CD4-positive, alpha-beta memory T cell (primary cell): ENCODE data around the gene ESPNL. TPM values are rescaled to one million over a fixed set of nuclear protein-coding genes. Genes with fewer than 3 reads are reported as not detected.
A peak's percentile ranks its signal among the peaks of the same experiment; 100 is the strongest.

Experiments
- CTCF ChIA-PET: fragments of 350-600 bp; sonication (Branson Sonifier 250); formaldehyde crosslinking; loops from one replicate; lab custom pipeline; 2021; ENCODE audit warnings: inconsistent platforms; ENCODE audit not compliant: partially characterized antibody; lab: Charles Lee
- POLR2A ChIA-PET: fragments of 350-600 bp; sonication (Branson Sonifier 250); formaldehyde crosslinking; loops from one replicate; lab custom pipeline; 2021; ENCODE audit not compliant: partially characterized antibody; lab: Charles Lee
- DNase-seq, 5 donors: peaks; one replicate each; pipeline versions ENCODE4 v3.0.0 to v3.0.0-alpha.2; 2020 to 2022; ENCODE audit warnings: mixed read lengths in 1 of 5
- H3K27ac ChIP-seq: one replicate; pipeline ENCODE4 v1.7.0; 2013; ENCODE audit warnings: low read depth, low read length
- H3K27me3 ChIP-seq: 2 replicates; pipeline ENCODE4 v1.7.0; 2013; ENCODE audit warnings: mild to moderate bottlenecking, low read length, moderate library complexity; ENCODE audit not compliant: insufficient read depth
- H3K36me3 ChIP-seq: 2 replicates; pipeline ENCODE4 v1.7.0; 2013; ENCODE audit warnings: mild to moderate bottlenecking, low read length, moderate library complexity; ENCODE audit not compliant: insufficient read depth
- H3K4me1 ChIP-seq: 2 replicates; pipeline ENCODE4 v1.7.0; 2013; ENCODE audit warnings: mild to moderate bottlenecking, low read length, moderate library complexity; ENCODE audit not compliant: insufficient read depth
- H3K4me3 ChIP-seq, 2 donors: one replicate each; pipeline ENCODE4 v1.7.0; 2013; ENCODE audit warnings: low read length in 2 of 2, mild to moderate bottlenecking in 1 of 2
- H3K9me3 ChIP-seq, 2 donors: one replicate each; pipeline ENCODE4 v1.7.0; 2013; ENCODE audit warnings: low read length in 2 of 2, control low read depth in 1 of 2; ENCODE audit not compliant: control insufficient read depth in 1 of 2
- H3K27ac Mint-ChIP-seq, 7 donors: one replicate each; pipeline ENCODE4 v1.8.0; 2020 to 2021; ENCODE audit warnings: mixed read lengths in 7 of 7, mild to moderate bottlenecking in 6 of 7, inconsistent platforms in 3 of 7, moderate library complexity in 3 of 7
- H3K27me3 Mint-ChIP-seq, 2 donors: one replicate each; pipeline ENCODE4 v1.8.0; 2020 to 2021; ENCODE audit warnings: mixed read lengths in 2 of 2
- H3K36me3 Mint-ChIP-seq, 2 donors: one replicate each; pipeline ENCODE4 v1.8.0; 2020 to 2021; ENCODE audit warnings: mixed read lengths in 2 of 2, inconsistent platforms in 1 of 2, mild to moderate bottlenecking in 1 of 2
- H3K4me1 Mint-ChIP-seq, 4 donors: one replicate each; pipeline ENCODE4 v1.8.0; 2020 to 2021; ENCODE audit warnings: mixed read lengths in 4 of 4, mild to moderate bottlenecking in 1 of 4
- H3K4me3 Mint-ChIP-seq, 8 donors: one replicate each; pipeline ENCODE4 v1.8.0; 2020 to 2021; ENCODE audit warnings: mixed read lengths in 8 of 8, mild to moderate bottlenecking in 7 of 8, moderate library complexity in 6 of 8, inconsistent platforms in 3 of 8
- H3K9me3 Mint-ChIP-seq, 8 donors: one replicate each; pipeline ENCODE4 v1.8.0; 2020 to 2021; ENCODE audit warnings: mixed read lengths in 8 of 8, mild to moderate bottlenecking in 5 of 8, inconsistent platforms in 3 of 8, moderate library complexity in 1 of 8
- intact Hi-C: fragments of 100-400 bp; cut with micrococcal nuclease; formaldehyde crosslinking; loops from one replicate; pipeline ENCODE4 v1.15.1; 2023
- polyA plus RNA-seq, 2 donors: library from polyadenylated mRNA; unstranded; fragments of 300-500 nt; fragmentation: Illumina TruSeq; gene quantifications; one replicate each; pipeline ENCODE4 v1.2.3, GENCODE V29; 2021
- total RNA-seq, 2 experiments: library from RNA; stranded (reverse); gene quantifications; one replicate each; pipeline ENCODE4 v1.2.3, GENCODE V29; 2021

The ESPNL gene
- total and polyA plus RNA-seq, 4 experiments from 2014 or later: 0.28 to 0.41 TPM; not detected in 2

DNA sequence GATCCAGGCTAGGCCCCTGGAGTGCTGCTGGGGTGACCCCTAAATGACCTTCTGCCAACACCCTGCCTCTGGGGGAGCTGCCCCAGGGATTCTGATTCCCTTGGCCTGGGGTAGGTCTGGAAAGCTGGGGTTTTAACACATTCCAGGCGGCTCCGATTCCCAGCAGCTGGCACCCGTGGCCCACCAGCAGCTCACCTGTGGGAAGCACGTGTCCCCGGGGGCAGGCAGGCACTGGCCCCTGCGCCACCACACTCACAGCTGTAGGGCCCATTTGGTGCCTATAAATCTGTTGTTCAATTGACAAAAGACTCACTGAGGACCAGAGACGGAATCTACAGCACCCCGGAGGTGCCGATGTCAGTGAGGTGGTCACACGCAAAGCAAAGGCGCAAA is 34.2 kb downstream of the ESPNL start:
- Mint-ChIP-seq H3K4me3 (no peak overlapping the region), H3K27ac (no peak overlapping the region), H3K36me3 (no peaks in the 10 kb centered on the region), H3K9me3 (no peaks in the 10 kb centered on the region), H3K4me1 (no peaks in the 10 kb centered on the region), H3K27me3 (no peaks in the 10 kb centered on the region)
- H3K27ac ChIP-seq: no peak overlapping the region
- no peaks in the 10 kb centered on the region for H3K36me3 ChIP-seq
- no peak overlapping the region for H3K4me3 ChIP-seq
- DNase-seq: no peak
- no peaks in the 10 kb centered on the region for H3K27me3 ChIP-seq
- H3K4me1 ChIP-seq: no peaks in the 10 kb centered on the region
- H3K9me3 ChIP-seq: no peaks in the 10 kb centered on the region
- POLR2A ChIA-PET: no interaction called here
- CTCF ChIA-PET: interaction anchor here (1.2 kb wide), 1 partner anchor 210 kb away, joined by 3 read pairs; no protein-coding TSS in a partner anchor
- intact Hi-C loops: no loop called here

DNA sequence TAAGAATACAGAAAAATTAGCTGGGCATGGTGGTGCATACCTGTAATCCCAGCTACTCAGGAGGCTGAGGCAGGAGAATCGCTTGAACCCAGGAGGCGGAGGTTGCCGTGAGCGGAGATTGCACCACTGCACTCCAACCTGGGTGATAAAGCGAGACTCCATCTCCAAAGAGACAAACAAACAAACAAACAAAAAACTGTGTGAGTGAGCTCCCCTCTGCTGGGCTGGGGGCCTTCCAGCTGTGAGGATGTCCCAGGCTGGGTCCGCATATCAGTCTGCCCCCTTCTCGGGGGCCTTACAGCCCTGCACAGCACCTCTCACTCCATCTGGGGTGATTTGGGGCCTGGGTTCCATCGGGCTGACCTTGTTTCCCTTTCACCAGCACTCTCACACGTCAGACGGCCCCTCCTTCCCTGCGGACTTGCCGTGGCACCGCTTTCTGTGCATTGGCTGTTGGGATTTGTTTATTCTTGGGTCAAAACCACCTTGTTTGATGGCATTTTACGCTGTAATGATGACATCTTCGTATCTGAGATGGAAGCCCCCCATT is 35.5 kb downstream of the ESPNL start:
- H3K36me3 Mint-ChIP-seq: no peaks in the 10 kb centered on the region
- Histone ChIP-seq H3K27ac (no peak overlapping the region), H3K36me3 (no peaks in the 10 kb centered on the region), H3K4me3 (no peak overlapping the region), H3K27me3 (no peaks in the 10 kb centered on the region), H3K9me3 (no peaks in the 10 kb centered on the region), H3K4me1 (no peaks in the 10 kb centered on the region)
- no peak overlapping the region for H3K27ac Mint-ChIP-seq
- no peak for DNase-seq
- H3K9me3 Mint-ChIP-seq: no peaks in the 10 kb centered on the region
- ChIA-PET CTCF (interaction anchor here (1.2 kb wide), 1 partner anchor 211 kb away, joined by 3 read pairs; no protein-coding TSS in a partner anchor), POLR2A (no interaction called here)
- H3K4me3 Mint-ChIP-seq: no peak overlapping the region
- no peaks in the 10 kb centered on the region for H3K4me1 Mint-ChIP-seq
- no peaks in the 10 kb centered on the region for H3K27me3 Mint-ChIP-seq
- intact Hi-C loops: no loop called here

DNA sequence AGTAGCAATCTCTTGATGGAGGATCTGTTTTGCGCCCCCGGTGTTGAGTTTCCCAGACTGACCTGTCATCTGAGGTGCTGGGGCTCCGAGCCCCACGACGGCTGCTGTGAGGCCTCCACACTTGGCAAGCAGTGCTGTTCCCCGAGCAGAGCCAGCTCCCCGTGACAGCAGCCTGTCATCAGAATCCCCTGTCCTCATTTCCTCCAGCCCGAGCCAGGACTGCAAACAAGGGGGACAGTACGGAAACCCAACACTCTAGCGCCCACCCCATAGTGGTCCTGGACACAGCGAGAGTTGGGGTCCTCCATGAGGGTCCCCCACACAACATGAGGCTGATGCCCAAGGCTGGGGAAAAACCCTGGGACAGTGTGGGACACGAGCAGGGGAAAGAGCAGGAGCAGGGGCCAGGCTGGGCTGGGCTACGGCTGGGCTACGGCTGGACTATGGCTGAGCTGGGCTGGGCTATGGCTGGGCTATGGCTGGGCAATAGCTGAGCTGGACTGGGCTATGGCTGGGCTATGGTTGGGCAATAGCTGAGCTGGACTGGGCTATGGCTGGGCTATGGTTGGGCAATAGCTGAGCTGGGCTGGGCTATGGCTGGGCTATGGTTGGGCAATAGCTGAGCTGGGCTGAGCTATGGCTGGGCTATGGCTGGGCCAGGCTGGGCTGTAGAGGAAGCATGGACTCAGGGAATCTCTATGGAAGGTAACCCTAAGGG is 36.8 kb downstream of the ESPNL start:
- no peaks in the 10 kb centered on the region for H3K36me3 Mint-ChIP-seq
- peaks cover 0 to 1% (median 0%) of the 10 kb centered on the region in 8 donors for H3K9me3 Mint-ChIP-seq
- no peak overlapping the region for H3K27ac ChIP-seq
- H3K4me1 Mint-ChIP-seq: peaks cover 4 to 7% (median 5%) of the 10 kb centered on the region in 4 donors
- DNase-seq: peak in 1 of 5 donors; percentile 16
- POLR2A ChIA-PET: no interaction called here
- no peaks in the 10 kb centered on the region for H3K27me3 Mint-ChIP-seq
- H3K4me1 ChIP-seq: no peaks in the 10 kb centered on the region
- no peak overlapping the region for H3K4me3 ChIP-seq
- CTCF ChIA-PET: no interaction called here
- intact Hi-C loops: no loop called here
- no peak overlapping the region for H3K4me3 Mint-ChIP-seq
- H3K36me3 ChIP-seq: no peaks in the 10 kb centered on the region
- H3K27ac Mint-ChIP-seq: no peak overlapping the region
- H3K9me3 ChIP-seq: no peaks in the 10 kb centered on the region
- H3K27me3 ChIP-seq: no peaks in the 10 kb centered on the region

DNA sequence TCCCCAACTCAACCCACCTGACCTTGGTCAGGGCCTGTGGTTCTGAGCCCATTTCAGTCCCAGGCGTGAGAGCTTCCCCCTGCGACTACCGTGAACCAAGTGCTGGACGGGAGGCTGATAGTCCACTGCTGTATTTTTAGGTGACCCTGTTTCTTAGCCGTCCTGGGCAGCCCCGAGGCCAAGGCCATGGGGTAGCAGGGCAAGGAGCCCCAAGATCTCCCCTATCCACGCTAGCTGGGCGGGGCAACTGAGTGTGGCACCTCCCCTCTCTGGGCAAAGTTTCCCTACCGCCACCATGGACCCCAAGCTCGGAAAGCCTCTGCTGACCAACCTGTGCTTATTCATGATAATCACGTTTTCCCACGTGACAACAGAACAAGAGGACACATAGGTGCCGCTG is 37.7 kb downstream of the ESPNL start:
- no peaks in the 10 kb centered on the region for H3K27me3 ChIP-seq
- H3K36me3 ChIP-seq: no peaks in the 10 kb centered on the region
- no peaks in the 10 kb centered on the region for H3K4me1 ChIP-seq
- ChIA-PET POLR2A (no interaction called here), CTCF (interaction anchor here (1.1 kb wide), 1 partner anchor 215 kb away, joined by 3 read pairs; no protein-coding TSS in a partner anchor)
- intact Hi-C loops: no loop called here
- Mint-ChIP-seq H3K4me3 (no peak overlapping the region), H3K36me3 (no peaks in the 10 kb centered on the region), H3K27ac (no peak overlapping the region), H3K27me3 (no peaks in the 10 kb centered on the region), H3K9me3 (peaks cover 0 to 1% (median 0%) of the 10 kb centered on the region in 8 donors), H3K4me1 (peaks cover 4 to 8% (median 6%) of the 10 kb centered on the region in 4 donors)
- peak in 1 of 5 donors; percentile 22 for DNase-seq
- no peak overlapping the region for H3K4me3 ChIP-seq
- no peaks in the 10 kb centered on the region for H3K9me3 ChIP-seq
- H3K27ac ChIP-seq: no peak overlapping the region

DNA sequence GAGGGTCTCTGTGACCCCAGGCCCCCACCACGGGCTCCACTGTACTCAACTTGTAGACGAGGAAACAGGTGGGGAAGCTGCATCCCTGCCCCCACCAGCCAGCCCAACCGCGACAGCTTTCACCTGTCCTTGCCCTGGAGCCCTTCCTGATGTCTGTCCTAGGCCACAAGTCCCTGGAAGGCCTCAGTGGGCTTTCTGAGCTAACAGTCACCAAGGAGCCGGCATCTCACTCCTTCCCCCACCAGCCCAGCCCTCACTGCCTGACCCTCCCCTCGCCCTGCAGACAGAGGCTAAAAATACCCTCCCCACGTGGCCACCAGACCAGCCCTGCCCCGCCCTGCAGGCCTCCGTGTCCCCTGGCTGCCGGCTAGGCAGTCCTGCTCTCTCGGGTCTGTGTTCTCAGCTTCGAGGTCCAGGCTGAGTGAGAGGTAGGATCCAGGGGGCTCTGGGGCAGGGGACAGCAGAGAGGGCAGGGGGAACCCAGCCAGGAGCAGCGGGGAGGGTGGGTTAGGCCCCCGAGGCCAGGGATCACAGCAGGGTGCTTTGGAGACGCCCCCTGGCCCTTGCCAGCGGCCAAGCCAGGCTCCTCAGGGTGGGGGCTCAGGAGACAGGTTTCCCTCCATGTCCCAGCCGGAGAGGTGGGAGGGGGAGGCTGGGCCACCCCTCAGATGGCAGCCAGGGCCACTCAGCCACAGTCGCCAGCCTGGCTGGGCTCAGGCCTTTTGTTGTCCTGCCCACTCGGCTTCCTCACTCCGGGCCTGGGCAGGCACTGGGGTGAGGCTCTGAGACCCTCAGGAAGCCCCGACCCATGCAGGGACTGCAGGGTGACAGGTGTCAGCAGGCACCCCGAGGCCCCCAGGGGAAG is 38.4 kb downstream of the ESPNL start, which contains the start of gene KLHL30:
TSS of gene KLHL30 (plus strand) at position 338 of the 865 bp plus-strand sequence. CDS start 2,087 bp downstream, outside the sequence.
- ChIA-PET CTCF (interaction anchor here (0.5 to 1.1 kb wide), 5 partner anchors 26 to 216 kb away, joined by 3 to 4 read pairs (median 3); no protein-coding TSS in a partner anchor), POLR2A (no interaction called here)
- Histone ChIP-seq H3K27me3 (no peaks in the 10 kb centered on the region), H3K36me3 (no peaks in the 10 kb centered on the region), H3K27ac (no peak within 1 kb of the TSS), H3K4me1 (no peaks in the 10 kb centered on the region), H3K9me3 (no peaks in the 10 kb centered on the region), H3K4me3 (no peak within 1 kb of the TSS)
- Mint-ChIP-seq H3K27ac (no peak within 1 kb of the TSS), H3K4me1 (peaks cover 4 to 8% (median 6%) of the 10 kb centered on the region in 4 donors), H3K36me3 (no peaks in the 10 kb centered on the region), H3K27me3 (no peaks in the 10 kb centered on the region), H3K9me3 (peaks cover 0 to 1% (median 0%) of the 10 kb centered on the region in 8 donors), H3K4me3 (no peak within 1 kb of the TSS)
- intact Hi-C loops: no loop called here
- DNase-seq: peak in 1 of 5 donors; percentile 16

DNA sequence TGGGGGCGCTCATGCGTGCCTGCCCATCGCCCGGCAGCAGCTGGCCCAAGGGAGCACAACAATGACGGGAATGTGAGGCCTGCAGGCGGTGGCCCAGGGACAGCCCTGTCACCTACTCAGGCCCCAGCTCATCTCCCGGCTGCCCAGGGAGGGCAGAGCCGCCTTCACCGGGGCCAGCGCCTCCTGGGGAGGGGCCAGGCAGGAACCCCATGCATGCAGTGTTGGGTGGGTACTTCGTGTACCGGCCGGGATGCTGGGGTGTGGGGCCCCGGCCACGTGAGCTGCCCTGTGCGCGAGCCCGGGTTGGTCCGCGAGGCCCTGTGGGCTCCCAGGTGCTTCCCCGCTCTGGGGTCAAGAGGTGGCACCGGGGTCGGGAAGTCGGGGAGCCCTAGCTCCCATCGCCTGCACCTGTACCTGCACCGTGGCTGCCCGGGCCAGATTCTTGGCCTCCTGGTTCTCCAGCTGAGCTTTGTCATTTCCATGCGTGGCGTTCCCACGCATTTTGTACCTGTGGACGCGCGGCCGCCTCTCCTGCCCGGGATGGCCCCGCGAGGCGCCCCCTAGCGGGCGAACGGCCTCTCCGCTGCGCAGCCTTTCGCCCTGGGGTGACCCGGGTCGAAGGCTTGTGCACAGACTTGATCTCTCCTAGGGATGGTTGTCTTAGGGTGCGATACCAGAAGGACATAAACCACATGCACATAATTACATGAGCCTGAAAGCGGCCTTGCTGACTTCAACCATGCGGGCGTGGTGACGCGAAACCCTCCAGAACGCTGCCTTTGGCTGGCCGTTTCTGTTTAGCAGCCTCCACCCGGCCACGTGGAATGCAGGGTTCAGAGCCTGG is 39.3 kb downstream of the ESPNL start:
- POLR2A ChIA-PET: no interaction called here
- Histone ChIP-seq H3K27ac (no peak overlapping the region), H3K36me3 (no peaks in the 10 kb centered on the region), H3K4me3 (no peak overlapping the region), H3K9me3 (no peaks in the 10 kb centered on the region), H3K27me3 (no peaks in the 10 kb centered on the region), H3K4me1 (no peaks in the 10 kb centered on the region)
- CTCF ChIA-PET: interaction anchor here (0.5 to 0.9 kb wide), 4 partner anchors 26 to 170 kb away, joined by 3 to 4 read pairs (median 3); no protein-coding TSS in a partner anchor
- H3K36me3 Mint-ChIP-seq: no peaks in the 10 kb centered on the region
- peak overlapping the region in 1 of 8 donors; percentile 6 for H3K4me3 Mint-ChIP-seq
- no peaks in the 10 kb centered on the region for H3K27me3 Mint-ChIP-seq
- intact Hi-C loops: no loop called here
- DNase-seq: peak in 3 of 5 donors; percentile 12 to 20 (median 15)
- no peak overlapping the region for H3K27ac Mint-ChIP-seq
- peaks cover 0 to 4% (median 0%) of the 10 kb centered on the region in 8 donors for H3K9me3 Mint-ChIP-seq
- peaks cover 4 to 11% (median 7%) of the 10 kb centered on the region in 4 donors for H3K4me1 Mint-ChIP-seq
